Umbilical cord (tissue), 2 donors: ENCODE measurements around the gene GBE1. TPM values are rescaled to one million over a fixed set of nuclear protein-coding genes. Genes with fewer than 3 reads are reported as not detected.

Experiments
- DNase-seq: peaks from one replicate; pipeline ENCODE4 v3.0.0-alpha.2; 2015; ENCODE audit warnings: low spot score
- total RNA-seq: library from RNA; depleted of rRNA; stranded (reverse); fragments of >200 nt; gene quantifications from one replicate; pipeline ENCODE4 v1.2.3, GENCODE V29; 2014; ENCODE audit warnings: low replicate concordance; ENCODE audit not compliant: insufficient read depth

The GBE1 gene
- total RNA-seq, 1 donor from 2014 or later, result 114 TPM

GRCh38 chr3:81621277-81621676 is 140.2 kb downstream of the GBE1 start:
- no peak for DNase-seq

GRCh38 chr3:81620849-81621248 is 140.6 kb downstream of the GBE1 start:
- no peak for DNase-seq

- no peak for DNase-seq
These were observed 148.7 kb downstream of the GBE1 start for GRCh38 chr3:81612768-81613167.

GRCh38 chr3:81602781-81603180 is 158.7 kb downstream of the GBE1 start:
- DNase-seq, result no peak

- no peak for DNase-seq
These were observed 159.6 kb downstream of the GBE1 start for GRCh38 chr3:81601707-81602305.

- DNase-seq, result no peak
These were observed 169.3 kb downstream of the GBE1 start for GRCh38 chr3:81592101-81592500.

GRCh38 chr3:81585937-81586336 is 175.5 kb downstream of the GBE1 start:
- no peak for DNase-seq

- no peak for DNase-seq
These were observed 176.4 kb downstream of the GBE1 start for GRCh38 chr3:81585056-81585455.

- peak; percentile 16 for DNase-seq
These were observed 179.4 kb downstream of the GBE1 start for GRCh38 chr3:81581966-81582599.

GRCh38 chr3:81580355-81580754 is 181.1 kb downstream of the GBE1 start:
- no peak for DNase-seq

GRCh38 chr3:81579744-81580143 is 181.7 kb downstream of the GBE1 start:
- no peak for DNase-seq

- DNase-seq, result no peak
These were observed 189.2 kb downstream of the GBE1 start for GRCh38 chr3:81572201-81572756.

GRCh38 chr3:81568378-81568777 is 193.1 kb downstream of the GBE1 start:
- no peak for DNase-seq

- DNase-seq, result no peak
These were observed 196.4 kb downstream of the GBE1 start for GRCh38 chr3:81565041-81565440.

- DNase-seq, result no peak
These were observed 203.3 kb downstream of the GBE1 start for GRCh38 chr3:81558106-81558505.

GRCh38 chr3:81554801-81555200 is 206.6 kb downstream of the GBE1 start:
- peak; percentile 8 for DNase-seq

- DNase-seq, result no peak
These were observed 207.1 kb downstream of the GBE1 start for GRCh38 chr3:81554388-81554787.

GRCh38 chr3:81550415-81550814 is 211.0 kb downstream of the GBE1 start:
- DNase-seq, result no peak

- DNase-seq, result no peak
These were observed 211.6 kb downstream of the GBE1 start for GRCh38 chr3:81549831-81550230.

GRCh38 chr3:81549388-81549787 is 212.1 kb downstream of the GBE1 start:
- no peak for DNase-seq

- DNase-seq, result no peak
These were observed 215.9 kb downstream of the GBE1 start for GRCh38 chr3:81545572-81545971.

- no peak for DNase-seq
These were observed 217.1 kb downstream of the GBE1 start for GRCh38 chr3:81544385-81544784.

GRCh38 chr3:81540787-81541186 is 220.7 kb downstream of the GBE1 start:
- no peak for DNase-seq
